OCI-LY7 (cell line): ENCODE data around the gene CIITA. TPM values are rescaled to one million over a fixed set of nuclear protein-coding genes. Genes with fewer than 3 reads are reported as not detected.

ENCODE experiments used
- BruUV-seq: library from RNA; stranded (reverse); fragments of 400-500 nt; replicated peaks from 2 replicates; lab custom pipeline; 2021; lab: Mats Ljungman, UMichigan
- CTCF ChIA-PET: fragments of 300-600 bp; sonication (Branson Sonifier 250); formaldehyde crosslinking; loops from one replicate; lab custom pipeline; 2022; ENCODE audit warnings: antibody characterized with exemption; ENCODE audit not compliant: unreplicated experiment; lab: Charles Lee
- POLR2A ChIA-PET: fragments of 300-600 bp; sonication (Branson Sonifier 250); formaldehyde crosslinking; loops from one replicate; lab custom pipeline; 2022; ENCODE audit warnings: antibody characterized with exemption; lab: Charles Lee
- DNase-seq: peaks from one replicate; pipeline ENCODE4 v3.0.0-alpha.2; 2015; ENCODE audit warnings: low spot score
- H2AFZ ChIP-seq: fragments of 200-600 bp; sonication (generic), shearing (Covaris generic); 2 replicates; pipeline ENCODE4 v1.6.1; 2014; ENCODE audit warnings: mild to moderate bottlenecking, antibody characterized with exemption, low read length, moderate library complexity
- H3K27ac ChIP-seq: fragments of 200-600 bp; sonication (generic); 2 replicates; pipeline ENCODE4 v1.5.1; 2014; ENCODE audit warnings: mixed run types, low read depth, mild to moderate bottlenecking, moderate library complexity, low read length, inconsistent platforms; ENCODE audit not compliant: poor library complexity, severe bottlenecking
- H3K36me3 ChIP-seq: fragments of 200-600 bp; sonication (generic); 2 replicates; pipeline ENCODE4 v1.6.1; 2014; ENCODE audit warnings: mild to moderate bottlenecking, antibody characterized with exemption, low read length, moderate library complexity, mixed read lengths; ENCODE audit not compliant: insufficient read depth
- H3K4me1 ChIP-seq: fragments of 200-600 bp; sonication (generic); 2 replicates; pipeline ENCODE4 v1.5.1; 2014; ENCODE audit warnings: mild to moderate bottlenecking, low read length; ENCODE audit not compliant: insufficient read depth, poor library complexity, severe bottlenecking
- H3K4me2 ChIP-seq: fragments of 200-600 bp; sonication (generic); 2 replicates; pipeline ENCODE4 v1.6.1; 2014; ENCODE audit warnings: mild to moderate bottlenecking, low read length
- H3K4me3 ChIP-seq: fragments of 200-600 bp; sonication (generic); 2 replicates; pipeline ENCODE4 v1.5.1; 2014; ENCODE audit warnings: mild to moderate bottlenecking, low read depth, low read length; ENCODE audit not compliant: poor library complexity, severe bottlenecking
- H3K79me2 ChIP-seq: fragments of 200-600 bp; sonication (generic); 2 replicates; pipeline ENCODE4 v1.6.1; 2016; ENCODE audit warnings: low read depth, mild to moderate bottlenecking, low read length, moderate library complexity, mixed read lengths; ENCODE audit not compliant: insufficient read depth
- H3K9me2 ChIP-seq: fragments of 200-600 bp; sonication (generic); 2 replicates; pipeline ENCODE4 v1.6.1; 2016; ENCODE audit warnings: mild to moderate bottlenecking, low read length, mixed read lengths; ENCODE audit not compliant: insufficient read depth
- H3K9me3 ChIP-seq: fragments of 200-600 bp; sonication (generic); 2 replicates; pipeline ENCODE4 v1.6.1; 2014; ENCODE audit warnings: mild to moderate bottlenecking, mixed run types, low read length, mixed read lengths
- H4K20me1 ChIP-seq: fragments of 200-600 bp; sonication (generic); 2 replicates; pipeline ENCODE4 v1.6.1; 2014; ENCODE audit warnings: mild to moderate bottlenecking, antibody characterized with exemption, low read length, moderate library complexity, mixed read lengths; ENCODE audit not compliant: insufficient read depth
- EZH2phosphoT487 ChIP-seq: fragments of 200-600 bp; sonication (generic); IDR thresholded peaks from 2 replicates; pipeline ENCODE4 v1.6.1; 2018; ENCODE audit warnings: low read depth, borderline replicate concordance, mild to moderate bottlenecking, mixed run types, antibody characterized with exemption, low read length, moderate library complexity, mixed read lengths
- intact Hi-C: fragments of 100-400 bp; cut with micrococcal nuclease; formaldehyde crosslinking; loops from one replicate; pipeline ENCODE4 v1.10.0; 2022; ENCODE audit not compliant: unreplicated experiment
- total RNA-seq, 2 experiments: library from RNA; depleted of rRNA in 1 of 2; stranded (reverse); fragments of >200 nt in 1 of 2; shearing (Covaris generic) in 1 of 2; gene quantifications; 2 replicates each; pipeline ENCODE4 v1.2.3, GENCODE V29; 2014 to 2022
- TF ChIP-seq, protein P1 (sequence below): fragments of 200-600 bp; sonication (generic); conservative IDR thresholded peaks from 2 replicates; pipeline ENCODE4 v1.5.1; 2014; ENCODE audit warnings: mild to moderate bottlenecking, antibody characterized with exemption, low read length, moderate library complexity, mixed read lengths

Gene CIITA
- total RNA-seq, 2 experiments from 2014 or later = 68.7 to 101 TPM

DNA sequence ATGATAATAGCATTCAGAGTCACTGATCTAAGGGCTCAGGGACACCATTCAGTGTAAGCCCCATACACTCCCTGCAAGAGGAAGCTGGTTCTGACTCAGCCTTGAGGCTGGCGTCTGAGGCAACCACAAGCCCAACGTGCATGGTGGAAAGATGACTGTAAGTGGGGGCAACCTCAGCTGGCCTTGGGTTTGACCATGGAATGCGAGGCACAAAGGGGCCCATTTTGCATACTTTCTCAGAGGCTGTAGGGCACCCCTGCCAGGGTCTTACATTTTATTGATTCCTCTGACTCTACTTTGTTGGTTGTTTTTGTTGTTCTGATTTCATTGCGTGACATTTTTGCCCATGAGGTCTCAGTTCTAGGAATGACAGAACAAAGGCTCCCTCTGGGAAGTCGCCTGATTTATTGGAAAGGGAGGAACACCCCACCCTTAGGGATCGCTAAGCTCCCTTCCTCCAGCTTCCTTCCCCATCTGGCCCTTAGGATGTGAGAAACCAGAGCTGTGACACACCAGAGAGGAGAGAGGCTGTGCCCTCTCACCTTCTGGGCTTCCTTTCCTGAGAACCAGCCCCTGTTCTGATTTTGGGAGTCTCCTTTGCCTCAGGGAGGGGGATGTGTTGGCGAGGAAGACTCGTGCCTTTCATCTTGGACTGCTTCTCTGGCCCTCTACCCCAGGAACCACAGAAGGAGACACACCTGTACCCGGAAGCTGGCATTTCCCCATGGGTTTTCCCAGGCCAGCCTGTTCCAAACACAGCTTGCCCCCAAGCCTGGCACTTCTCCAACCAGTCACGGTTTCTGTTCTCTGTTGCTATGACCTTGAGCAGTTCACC is 5.6 kb upstream of the CIITA start:
- BruUV-seq = no TSS peak
- Histone ChIP-seq H3K9me3 (no peaks in the 10 kb centered on the region), H3K4me1 (peaks cover 86% of the 10 kb centered on the region), H3K79me2 (no peaks in the 10 kb centered on the region; the same call in 1 of the 2 replicates), H2AFZ (peak overlapping the region; percentile 66; the same call in 1 of the 2 replicates), H3K27ac (peak overlapping the region; percentile 83), H3K9me2 (no peaks in the 10 kb centered on the region), H3K4me3 (no peak overlapping the region), H3K36me3 (no peaks in the 10 kb centered on the region), H3K4me2 (peak overlapping the region; percentile 85), H4K20me1 (no peaks in the 10 kb centered on the region)
- no peak for TF ChIP-seq EZH2phosphoT487
- TF ChIP-seq, protein P1, sequence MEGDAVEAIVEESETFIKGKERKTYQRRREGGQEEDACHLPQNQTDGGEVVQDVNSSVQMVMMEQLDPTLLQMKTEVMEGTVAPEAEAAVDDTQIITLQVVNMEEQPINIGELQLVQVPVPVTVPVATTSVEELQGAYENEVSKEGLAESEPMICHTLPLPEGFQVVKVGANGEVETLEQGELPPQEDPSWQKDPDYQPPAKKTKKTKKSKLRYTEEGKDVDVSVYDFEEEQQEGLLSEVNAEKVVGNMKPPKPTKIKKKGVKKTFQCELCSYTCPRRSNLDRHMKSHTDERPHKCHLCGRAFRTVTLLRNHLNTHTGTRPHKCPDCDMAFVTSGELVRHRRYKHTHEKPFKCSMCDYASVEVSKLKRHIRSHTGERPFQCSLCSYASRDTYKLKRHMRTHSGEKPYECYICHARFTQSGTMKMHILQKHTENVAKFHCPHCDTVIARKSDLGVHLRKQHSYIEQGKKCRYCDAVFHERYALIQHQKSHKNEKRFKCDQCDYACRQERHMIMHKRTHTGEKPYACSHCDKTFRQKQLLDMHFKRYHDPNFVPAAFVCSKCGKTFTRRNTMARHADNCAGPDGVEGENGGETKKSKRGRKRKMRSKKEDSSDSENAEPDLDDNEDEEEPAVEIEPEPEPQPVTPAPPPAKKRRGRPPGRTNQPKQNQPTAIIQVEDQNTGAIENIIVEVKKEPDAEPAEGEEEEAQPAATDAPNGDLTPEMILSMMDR = no peak
- DNase-seq = peak; percentile 65
- ChIA-PET CTCF (interaction anchor here (0.7 to 1.2 kb wide), 2 partner anchors 16 to 18 kb away, joined by 3 to 4 read pairs; no protein-coding TSS in a partner anchor), POLR2A (interaction anchor here (0.6 to 2.4 kb wide), 6 partner anchors 9 to 127 kb away, joined by 3 to 8 read pairs (median 4); partner anchors contain the start of gene NUBP1)
- intact Hi-C loops = no loop called here

DNA sequence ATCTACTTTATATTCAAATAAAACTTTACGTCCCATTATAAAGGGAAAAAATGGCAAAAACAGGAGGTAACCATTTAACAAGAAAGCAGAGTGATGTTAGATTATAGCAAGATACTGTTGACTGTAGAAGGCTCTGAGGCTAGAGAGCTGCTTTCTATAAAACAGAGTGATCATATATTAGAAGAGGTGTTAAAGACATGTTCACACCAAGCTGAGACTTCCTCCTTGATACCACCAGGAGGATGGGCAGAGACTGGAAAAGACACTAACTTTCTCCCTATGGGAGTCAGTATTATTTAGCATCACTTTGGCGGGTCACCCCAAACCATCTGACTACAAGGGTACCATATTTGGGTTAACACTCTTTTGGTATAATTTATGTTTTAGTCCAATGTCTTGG is 687 bp upstream of the CIITA start:
- H2AFZ ChIP-seq = peak overlapping the region; percentile 28; the same call in 1 of the 2 replicates
- peak overlapping the region; percentile 76 for H3K4me2 ChIP-seq
- intact Hi-C loops = loop anchor here (2.0 to 5.0 kb wide), 3 partner anchors 64 to 132 kb away; partner anchors contain the start of genes CLEC16A and DEXI
- peak overlapping the region; percentile 94 for H3K27ac ChIP-seq
- no peaks in the 10 kb centered on the region for H3K9me2 ChIP-seq
- ChIA-PET CTCF (interaction anchor here (3.9 kb wide), 1 partner anchor 12 kb away, joined by 28 read pairs; no protein-coding TSS in a partner anchor), POLR2A (interaction anchor here (0.6 to 4.1 kb wide), 7 partner anchors 11 to 133 kb away, joined by 3 to 53 read pairs (median 4); partner anchors contain the start of gene NUBP1)
- peaks cover 43% of the 10 kb centered on the region for H3K79me2 ChIP-seq
- peaks cover 37% of the 10 kb centered on the region for H3K36me3 ChIP-seq
- peaks cover 27% of the 10 kb centered on the region for H4K20me1 ChIP-seq
- peaks cover 60% of the 10 kb centered on the region for H3K4me1 ChIP-seq
- H3K4me3 ChIP-seq = peak overlapping the region; percentile 87
- BruUV-seq = no TSS peak
- TF ChIP-seq EZH2phosphoT487 = no peak
- TF ChIP-seq, protein P1 = no peak
- no peak for DNase-seq
- no peaks in the 10 kb centered on the region for H3K9me3 ChIP-seq
